GM12878 (cell line): ENCODE measurements around the gene UGGT2. TPM values are rescaled to one million over a fixed set of nuclear protein-coding genes. Genes with fewer than 3 reads are reported as not detected.

Source experiments
- ATAC-seq: fragments of 200-7000 bp; cut with Tn5 transposase; 3 replicates; pipeline ENCODE4 v1.9.1; 2020; ENCODE audit warnings: mild to moderate bottlenecking, moderate library complexity
- BruUV-seq: library from RNA; stranded (reverse); fragments of 400-500 nt; replicated peaks from 2 replicates; lab custom pipeline; 2021; lab: Mats Ljungman, UMichigan
- CTCF ChIA-PET: fragments of 300-600 bp; sonication (Branson Sonifier 250); formaldehyde crosslinking; extraction: SDS; loops from one replicate; lab custom pipeline; 2021; ENCODE audit warnings: inconsistent platforms; lab: Yijun Ruan, JAX
- POLR2A ChIA-PET: fragments of 350-600 bp; formaldehyde crosslinking; extraction: SDS; loops from one replicate; lab custom pipeline; 2021; ENCODE audit warnings: inconsistent platforms; lab: Charles Lee
- RAD21 ChIA-PET: fragments of 300-600 bp; sonication (Branson Sonifier 250); formaldehyde crosslinking; loops from one replicate; lab custom pipeline; 2023; ENCODE audit warnings: antibody characterized with exemption; ENCODE audit not compliant: unreplicated experiment; lab: Charles Lee
- SMC1A ChIA-PET: fragments of 300-600 bp; sonication (Branson Sonifier 250); formaldehyde crosslinking; loops from one replicate; lab custom pipeline; 2023; ENCODE audit not compliant: unreplicated experiment, uncharacterized antibody; lab: Charles Lee
- DNase-seq: peaks from one replicate; pipeline ENCODE4 v3.0.0-alpha.2; 2011; ENCODE audit warnings: low read depth, low spot score
- FAIRE-seq: peaks from 3 replicates; lab custom pipeline; 2011; peaks lifted over from hg19 to GRCh38; lab: Jason Lieb, UNC
- H2AFZ ChIP-seq: 2 replicates; pipeline ENCODE4 v1.6.0; 2011; ENCODE audit warnings: low read depth, low read length, control low read depth; ENCODE audit not compliant: control insufficient read depth
- H3K27ac ChIP-seq: 2 replicates; pipeline ENCODE4 v1.5.1; 2011; ENCODE audit warnings: control low read depth; ENCODE audit not compliant: control insufficient read depth, insufficient read depth
- H3K27me3 ChIP-seq, 2 experiments: replicated peaks in 1 of 2; 2 replicates each; pipeline versions ENCODE4 v1.6.0 to v1.6.1; 2011; ENCODE audit warnings: low read length in 1 of 2; ENCODE audit not compliant: control insufficient read depth in 2 of 2, insufficient read depth in 2 of 2
- H3K36me3 ChIP-seq, 2 experiments: 2 replicates each; pipeline ENCODE4 v1.5.1; 2011; ENCODE audit warnings: low read length in 1 of 2; ENCODE audit not compliant: control insufficient read depth in 2 of 2, insufficient read depth in 2 of 2
- H3K4me1 ChIP-seq: 2 replicates; pipeline ENCODE4 v1.6.1; 2011; ENCODE audit warnings: mild to moderate bottlenecking, low read length, moderate library complexity, mixed read lengths; ENCODE audit not compliant: control insufficient read depth, insufficient read depth
- H3K4me2 ChIP-seq: 2 replicates; pipeline ENCODE4 v1.6.0; 2011; ENCODE audit warnings: control low read depth; ENCODE audit not compliant: control insufficient read depth, insufficient read depth
- H3K4me3 ChIP-seq: fragments of 200-600 bp; sonication (generic); 2 replicates; pipeline ENCODE4 v1.5.1; 2016
- H3K79me2 ChIP-seq: 2 replicates; pipeline ENCODE4 v1.6.0; 2011; ENCODE audit warnings: low read length; ENCODE audit not compliant: control insufficient read depth, insufficient read depth
- H3K9ac ChIP-seq: 2 replicates; pipeline ENCODE4 v1.8.0; 2011; ENCODE audit warnings: low read length, control low read depth, mixed read lengths; ENCODE audit not compliant: control insufficient read depth, insufficient read depth
- H3K9me3 ChIP-seq: replicated peaks from 3 replicates; pipeline ENCODE4 v1.5.1; 2011; ENCODE audit warnings: mild to moderate bottlenecking, low read length; ENCODE audit not compliant: control insufficient read depth, insufficient read depth
- H4K20me1 ChIP-seq: 2 replicates; pipeline ENCODE4 v1.6.0; 2011; ENCODE audit not compliant: control insufficient read depth, insufficient read depth
- CBFB ChIP-seq: IDR thresholded peaks from 2 replicates; pipeline ENCODE4 v1.6.1; 2016; ENCODE audit warnings: antibody characterized with exemption, low read depth
- GATAD2B ChIP-seq: fragments of 450-650 bp; conservative IDR thresholded peaks from 2 replicates; pipeline ENCODE4 v1.6.1; 2017; ENCODE audit warnings: low read depth, mild to moderate bottlenecking, moderate library complexity
- IKZF2 ChIP-seq, 2 experiments: fragments of 450-650 bp; IDR thresholded peaks; 2 replicates each; pipeline ENCODE4 v1.6.1; 2017; ENCODE audit warnings: mild to moderate bottlenecking in 2 of 2, moderate library complexity in 2 of 2
- MTA2 ChIP-seq: fragments of 450-650 bp; IDR thresholded peaks from 2 replicates; pipeline ENCODE4 v1.6.1; 2016; ENCODE audit warnings: low read depth, mild to moderate bottlenecking, moderate library complexity
- MTA3 ChIP-seq: IDR thresholded peaks from 2 replicates; pipeline ENCODE4 v1.6.1; 2012; ENCODE audit warnings: low read length, inconsistent platforms, borderline replicate concordance
- NFYA ChIP-seq: IDR thresholded peaks from 2 replicates; pipeline ENCODE4 v1.6.1; 2011; ENCODE audit warnings: low read depth, mild to moderate bottlenecking, low read length, improper control_type of control experiment, borderline replicate concordance
- NFYB ChIP-seq: IDR thresholded peaks from 2 replicates; pipeline ENCODE4 v1.6.1; 2011; ENCODE audit warnings: low read depth, mild to moderate bottlenecking, low read length, improper control_type of control experiment, moderate library complexity; ENCODE audit not compliant: insufficient read depth
- NR2C1 ChIP-seq: fragments of 450-650 bp; IDR thresholded peaks from 2 replicates; pipeline ENCODE4 v1.6.1; 2017; ENCODE audit warnings: antibody characterized with exemption, mild to moderate bottlenecking, moderate library complexity
- PML ChIP-seq: IDR thresholded peaks from 2 replicates; pipeline ENCODE4 v1.6.1; 2012; ENCODE audit warnings: low read length, inconsistent platforms
- RAD21 ChIP-seq: IDR thresholded peaks from 2 replicates; pipeline ENCODE4 v1.6.1; 2011; ENCODE audit warnings: mild to moderate bottlenecking, low read depth, low read length, moderate library complexity; ENCODE audit not compliant: insufficient read depth
- RAD51 ChIP-seq: fragments of 450-650 bp; IDR thresholded peaks from 2 replicates; pipeline ENCODE4 v1.6.1; 2016; ENCODE audit warnings: moderate library complexity, mild to moderate bottlenecking, inconsistent platforms
- RBBP5 ChIP-seq: fragments of 200-600 bp; sonication (generic); conservative IDR thresholded peaks from 2 replicates; pipeline ENCODE4 v1.6.1; 2016
- SMC3 ChIP-seq: IDR thresholded peaks from 2 replicates; pipeline ENCODE4 v1.6.1; 2011; ENCODE audit warnings: low read length, improper control_type of control experiment, borderline replicate concordance
- WGBS: methylation state at CpG from one replicate; pipeline ENCODE4 v1.1.6; 2016; ENCODE audit warnings: low lambda C conversion rate; ENCODE audit not compliant: insufficient replicate concordance, insufficient coverage; ENCODE audit errors: missing lambda C conversion rate; 5-methylcytosine and 5-hydroxymethylcytosine counted together
- in situ Hi-C: fragments of 300-500 bp; cut with MboI; formaldehyde crosslinking; loops from 9 replicates; pipeline ENCODE4 v1.14.3; 2018; ENCODE audit warnings: mixed read lengths
- intact Hi-C: fragments of 100-400 bp; cut with micrococcal nuclease; formaldehyde crosslinking; loops from one replicate; pipeline ENCODE4 v1.14.2; 2022; ENCODE audit not compliant: unreplicated experiment
- polyA plus RNA-seq, 11 experiments: library from polyadenylated mRNA; depleted of rRNA in 4 of 11; unstranded in 6 of 11; stranded (reverse) in 5 of 11; fragments of >200 nt; fragmentation: Nextera tagmentation in 4 of 11; fragmentation: Illumina TruSeq in 1 of 11; extraction: Ambion mirVana in 4 of 11; extraction: Trizol in 1 of 11; gene quantifications; 1 replicate in 1 of 11; 2 replicates in 10 of 11; pipeline versions ENCODE4 v1.2.1 to v1.2.3, GENCODE V29; 2011 to 2016; ENCODE audit warnings: inconsistent platforms in 2 of 11, missing spikeins in 2 of 11, low read depth in 1 of 11
- total RNA-seq, 4 experiments: library from RNA; depleted of rRNA in 3 of 4; stranded (reverse); fragments of >200 nt in 3 of 4; fragmentation: Illumina TruSeq in 1 of 4; extraction: Trizol in 1 of 4; gene quantifications; 2 replicates each; pipeline versions ENCODE4 v1.2.1 to v1.2.3, GENCODE V29; 2013 to 2021
- TF ChIP-seq, protein P1 (sequence below): IDR thresholded peaks from 2 replicates; pipeline ENCODE4 v1.6.1; 2011; ENCODE audit warnings: low read depth, mild to moderate bottlenecking, low read length, moderate library complexity, borderline replicate concordance; ENCODE audit errors: extremely low read depth
- TF ChIP-seq, protein P2 (sequence below), 3 experiments: IDR thresholded peaks in 2 of 3; conservative IDR thresholded peaks in 1 of 3; 2 replicates each; pipeline ENCODE4 v1.5.1; 2011; ENCODE audit warnings: low read depth in 3 of 3, low read length in 3 of 3, mild to moderate bottlenecking in 3 of 3, control low read depth in 2 of 3, moderate library complexity in 2 of 3, inconsistent platforms in 1 of 3, mixed read lengths in 1 of 3; ENCODE audit not compliant: control insufficient read depth in 2 of 3, insufficient read depth in 1 of 3; ENCODE audit errors: extremely low read depth in 1 of 3
- TF ChIP-seq, protein P3 (sequence below): IDR thresholded peaks from 2 replicates; pipeline ENCODE4 v1.6.1; 2012; ENCODE audit warnings: low read length, inconsistent platforms

UGGT2 gene
- total and polyA plus RNA-seq, 10 of the 15 experiments (the other 5 are each of a cell fraction or from before 2014, with no cell fraction given), result 4.9 to 29.0 (median 17.3) TPM

DNA sequence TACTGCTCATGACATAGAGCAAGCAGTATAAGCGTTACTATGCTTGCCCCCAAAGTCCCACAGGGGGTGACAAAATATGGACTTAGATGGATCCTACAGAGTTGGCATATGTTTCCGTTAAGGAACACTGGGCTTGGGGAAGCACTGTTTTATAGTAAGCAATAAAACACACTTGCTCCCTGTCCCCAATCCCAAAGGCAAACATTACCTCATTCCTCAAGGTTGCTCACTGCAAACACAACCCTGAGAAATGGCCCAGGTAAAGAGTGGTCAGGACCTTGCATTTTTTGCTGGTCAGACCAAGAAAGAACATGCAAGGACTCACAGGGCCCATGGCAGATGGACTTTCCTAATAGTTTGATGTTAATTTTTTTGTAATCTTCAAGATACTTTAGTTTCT lies 32.3 kb downstream of the UGGT2 start (continued):
- TF ChIP-seq, protein P1, sequence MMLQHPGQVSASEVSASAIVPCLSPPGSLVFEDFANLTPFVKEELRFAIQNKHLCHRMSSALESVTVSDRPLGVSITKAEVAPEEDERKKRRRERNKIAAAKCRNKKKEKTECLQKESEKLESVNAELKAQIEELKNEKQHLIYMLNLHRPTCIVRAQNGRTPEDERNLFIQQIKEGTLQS, result no peak

DNA sequence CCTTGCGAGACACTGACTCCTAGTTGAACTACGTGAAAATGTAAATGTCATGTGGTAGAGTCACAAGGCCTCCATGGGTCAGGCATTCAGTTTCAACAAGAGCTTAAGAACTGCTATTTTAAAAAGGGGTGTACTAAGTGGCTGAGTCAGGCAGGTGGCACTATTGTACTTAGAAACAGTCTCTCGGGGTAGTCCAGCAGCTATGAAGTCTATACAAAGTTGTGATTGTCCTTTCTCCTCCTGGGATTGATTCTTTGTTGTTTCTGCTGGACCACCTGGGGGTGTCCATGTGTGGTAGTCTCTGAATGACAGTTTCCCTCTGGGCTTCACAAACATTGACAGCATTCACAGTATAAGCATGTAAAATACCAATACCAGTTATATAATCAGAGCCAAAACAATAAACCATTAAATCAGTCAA lies 33.0 kb downstream of the UGGT2 start:
- no peak for FAIRE-seq
- peak; percentile 97 for ATAC-seq
- TF ChIP-seq NR2C1 (no peak), GATAD2B (no peak), RAD21 (peak; percentile 82), MTA2 (no peak), IKZF2 (IDR thresholded peaks at IDR 0.05) (no peak), RBBP5 (no peak), PML (no peak), CBFB (no peak), NFYA (no peak), NFYB (no peak), SMC3 (peak; percentile 70), MTA3 (no peak), RAD51 (peak; percentile 76)
- TF ChIP-seq, protein P2, sequence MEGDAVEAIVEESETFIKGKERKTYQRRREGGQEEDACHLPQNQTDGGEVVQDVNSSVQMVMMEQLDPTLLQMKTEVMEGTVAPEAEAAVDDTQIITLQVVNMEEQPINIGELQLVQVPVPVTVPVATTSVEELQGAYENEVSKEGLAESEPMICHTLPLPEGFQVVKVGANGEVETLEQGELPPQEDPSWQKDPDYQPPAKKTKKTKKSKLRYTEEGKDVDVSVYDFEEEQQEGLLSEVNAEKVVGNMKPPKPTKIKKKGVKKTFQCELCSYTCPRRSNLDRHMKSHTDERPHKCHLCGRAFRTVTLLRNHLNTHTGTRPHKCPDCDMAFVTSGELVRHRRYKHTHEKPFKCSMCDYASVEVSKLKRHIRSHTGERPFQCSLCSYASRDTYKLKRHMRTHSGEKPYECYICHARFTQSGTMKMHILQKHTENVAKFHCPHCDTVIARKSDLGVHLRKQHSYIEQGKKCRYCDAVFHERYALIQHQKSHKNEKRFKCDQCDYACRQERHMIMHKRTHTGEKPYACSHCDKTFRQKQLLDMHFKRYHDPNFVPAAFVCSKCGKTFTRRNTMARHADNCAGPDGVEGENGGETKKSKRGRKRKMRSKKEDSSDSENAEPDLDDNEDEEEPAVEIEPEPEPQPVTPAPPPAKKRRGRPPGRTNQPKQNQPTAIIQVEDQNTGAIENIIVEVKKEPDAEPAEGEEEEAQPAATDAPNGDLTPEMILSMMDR (IDR thresholded peaks at IDR 0.05 in 2 of 3, conservative IDR thresholded peaks at IDR 0.05 in 1 of 3; ENCODE audit: control insufficient read depth in 2 of 3, extremely low read depth in 1 of 3, insufficient read depth in 1 of 3, low read depth in 3 of 3, low read length in 3 of 3), result peak; percentile 66 to 89 (median 78); a peak in 5 of 6 replicates
- TF ChIP-seq, protein P1, result no peak
- TF ChIP-seq, protein P3, sequence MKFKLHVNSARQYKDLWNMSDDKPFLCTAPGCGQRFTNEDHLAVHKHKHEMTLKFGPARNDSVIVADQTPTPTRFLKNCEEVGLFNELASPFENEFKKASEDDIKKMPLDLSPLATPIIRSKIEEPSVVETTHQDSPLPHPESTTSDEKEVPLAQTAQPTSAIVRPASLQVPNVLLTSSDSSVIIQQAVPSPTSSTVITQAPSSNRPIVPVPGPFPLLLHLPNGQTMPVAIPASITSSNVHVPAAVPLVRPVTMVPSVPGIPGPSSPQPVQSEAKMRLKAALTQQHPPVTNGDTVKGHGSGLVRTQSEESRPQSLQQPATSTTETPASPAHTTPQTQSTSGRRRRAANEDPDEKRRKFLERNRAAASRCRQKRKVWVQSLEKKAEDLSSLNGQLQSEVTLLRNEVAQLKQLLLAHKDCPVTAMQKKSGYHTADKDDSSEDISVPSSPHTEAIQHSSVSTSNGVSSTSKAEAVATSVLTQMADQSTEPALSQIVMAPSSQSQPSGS, result no peak
- no peak overlapping the region for H3K4me3 ChIP-seq
- no peaks in the 10 kb centered on the region for H3K4me1 ChIP-seq
- no TSS peak for BruUV-seq
- H4K20me1 ChIP-seq, result no peaks in the 10 kb centered on the region
- SMC1A ChIA-PET, result interaction anchor here (0.7 to 3.2 kb wide), 16 partner anchors 9 to 939 kb away, joined by 3 to 20 read pairs (median 4); partner anchors contain the start of gene UGGT2
- H3K27ac ChIP-seq, result no peak overlapping the region
- H3K36me3 ChIP-seq, result peaks cover 0 to 8% of the 10 kb centered on the region in 2 experiments; a peak in 3 of 4 replicates
- H3K4me2 ChIP-seq, result no peak overlapping the region
- peak overlapping the region; percentile 20; the same call in 1 of the 2 replicates for H2AFZ ChIP-seq
- H3K79me2 ChIP-seq, result no peaks in the 10 kb centered on the region
- peak; percentile 23 for DNase-seq
- H3K27me3 ChIP-seq, result no peaks in the 10 kb centered on the region
- CTCF ChIA-PET, result interaction anchor here (0.7 to 3.8 kb wide), 43 partner anchors 9 to 1400 kb away, joined by 3 to 47 read pairs (median 4); partner anchors contain the start of gene UGGT2
- in situ Hi-C loops (loop anchor here (10.0 kb wide), 2 partner anchors 205 to 805 kb away; no protein-coding TSS in a partner anchor), intact Hi-C loops (loop anchor here (1.0 to 5.0 kb wide), 4 partner anchors 56 to 937 kb away; no protein-coding TSS in a partner anchor)
- POLR2A ChIA-PET, result interaction anchor here (0.6 to 1.3 kb wide), 2 partner anchors 33 to 311 kb away, joined by 3 to 6 read pairs; partner anchors contain the start of gene UGGT2
- no peaks in the 10 kb centered on the region; the same call in 2 of the 3 replicates for H3K9me3 ChIP-seq
- RAD21 ChIA-PET, result interaction anchor here (0.9 to 4.0 kb wide), 20 partner anchors 8 to 937 kb away, joined by 3 to 33 read pairs (median 4); partner anchors contain the start of gene UGGT2
- H3K9ac ChIP-seq, result no peak overlapping the region
- WGBS, result 65% methylated on average over 3 of the region's 3 CpGs
